HAP-1 (cell line): Measurements from ENCODE around the gene CASP8.

Source experiments
- DNase-seq, 2 experiments: peaks; one replicate each; pipeline ENCODE4 v3.0.0-alpha.2; 2016 to 2020; ENCODE audit warnings: low spot score in 2 of 2
- H3K27me3 ChIP-seq: fragments of 250-450 bp; sonication (Bioruptor Pico); 2 replicates; pipeline ENCODE4 v1.5.1; 2020; ENCODE audit warnings: low read depth, mild to moderate bottlenecking, moderate library complexity
- H3K36me3 ChIP-seq: fragments of 250-450 bp; sonication (Bioruptor Pico); replicated peaks from 2 replicates; pipeline ENCODE4 v1.5.1; 2020; ENCODE audit warnings: mild to moderate bottlenecking
- H3K4me1 ChIP-seq: fragments of 250-450 bp; sonication (Bioruptor Pico); 2 replicates; pipeline ENCODE4 v1.5.1; 2020; ENCODE audit warnings: mild to moderate bottlenecking
- H3K4me3 ChIP-seq: fragments of 250-450 bp; sonication (Bioruptor Pico); 2 replicates; pipeline ENCODE4 v1.5.1; 2020; ENCODE audit warnings: mild to moderate bottlenecking, moderate library complexity
- H3K9me3 ChIP-seq: fragments of 250-450 bp; sonication (Bioruptor Pico); 2 replicates; pipeline ENCODE4 v1.5.1; 2020; ENCODE audit warnings: mild to moderate bottlenecking, moderate library complexity
- in situ Hi-C: fragments of 300-500 bp; cut with MboI; formaldehyde crosslinking; loops from 3 replicates; pipeline ENCODE4 v1.14.3; 2020; ENCODE audit warnings: low sequenced_read_pairs, inconsistent platforms, mixed read lengths

CASP8 gene

DNA sequence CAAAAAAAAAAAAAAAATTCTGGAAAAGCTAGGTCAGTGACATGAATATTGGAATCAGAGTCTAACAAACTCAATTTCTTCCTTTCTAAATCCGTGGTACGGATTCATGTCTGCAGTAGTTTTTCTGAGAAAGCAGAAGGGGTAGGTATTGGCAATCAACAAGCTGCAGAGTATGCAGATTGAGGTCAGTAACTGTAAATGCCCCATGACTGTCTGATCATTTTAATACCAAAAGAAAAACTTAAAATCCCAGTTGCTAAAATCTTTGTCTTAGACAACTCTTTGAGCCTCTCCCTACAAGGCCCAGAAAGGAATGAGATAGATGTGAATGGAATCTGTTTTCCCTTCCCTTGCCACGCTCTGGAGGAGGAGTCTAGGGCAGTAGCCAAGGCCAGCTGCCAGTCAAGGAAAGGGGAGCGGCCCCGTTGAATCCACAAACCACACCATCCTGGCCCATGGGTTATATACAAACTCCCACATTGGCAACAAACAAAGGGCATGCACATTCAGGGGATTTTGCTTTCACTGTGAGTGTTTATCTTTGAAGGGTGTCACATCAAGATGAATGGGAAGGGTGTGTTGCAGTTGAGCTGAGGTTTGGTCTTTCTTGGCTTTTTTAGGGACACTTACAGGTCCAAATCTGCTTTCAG lies 6.1 kb upstream of the CASP8 start:
- peak in 1 of 2 experiments; percentile 63 for DNase-seq
- Histone ChIP-seq H3K4me1 (peaks cover 16% of the 10 kb centered on the region), H3K27me3 (no peaks in the 10 kb centered on the region), H3K36me3 (peaks cover 3% of the 10 kb centered on the region; the same call in 1 of the 2 replicates), H3K4me3 (no peak overlapping the region), H3K9me3 (no peaks in the 10 kb centered on the region)
- in situ Hi-C loops = loop anchor here (25.0 kb wide), 1 partner anchor 933 kb away; no protein-coding TSS in a partner anchor

DNA sequence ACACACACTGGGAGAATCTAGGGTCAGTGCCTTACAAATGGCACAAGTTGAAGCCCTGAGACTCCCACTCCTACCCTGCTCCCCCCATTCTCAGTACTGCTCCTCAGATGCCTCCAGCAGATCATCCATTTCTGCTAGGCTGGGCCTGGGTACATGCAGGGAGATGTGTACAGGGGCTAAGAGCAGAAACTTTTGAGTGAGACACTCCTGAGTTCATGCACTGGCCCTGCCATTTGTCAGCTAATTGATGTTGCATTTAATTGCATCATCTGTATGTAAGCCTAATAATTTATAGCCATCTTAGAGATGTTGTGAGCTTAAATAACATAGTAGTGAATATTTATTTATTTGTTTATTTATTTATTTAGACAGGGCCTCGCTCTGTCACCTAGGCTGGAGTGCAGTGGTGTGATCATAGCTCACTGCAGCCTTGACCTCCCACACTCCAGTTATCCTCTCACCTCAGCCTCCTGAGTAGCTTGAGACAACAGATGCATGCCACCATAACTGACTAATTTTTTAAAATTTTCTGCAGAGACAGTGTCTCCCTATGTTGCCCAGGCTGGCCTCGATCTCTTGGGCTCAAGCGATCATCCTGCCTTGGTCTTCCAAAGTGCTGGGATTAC lies 4.8 kb upstream of the CASP8 start:
- no peaks in the 10 kb centered on the region for H3K27me3 ChIP-seq
- DNase-seq = no peak
- in situ Hi-C loops = loop anchor here (25.0 kb wide), 1 partner anchor 932 kb away; no protein-coding TSS in a partner anchor
- H3K4me1 ChIP-seq = peaks cover 16% of the 10 kb centered on the region
- no peaks in the 10 kb centered on the region for H3K9me3 ChIP-seq
- peaks cover 3% of the 10 kb centered on the region; the same call in 1 of the 2 replicates for H3K36me3 ChIP-seq
- no peak overlapping the region for H3K4me3 ChIP-seq

DNA sequence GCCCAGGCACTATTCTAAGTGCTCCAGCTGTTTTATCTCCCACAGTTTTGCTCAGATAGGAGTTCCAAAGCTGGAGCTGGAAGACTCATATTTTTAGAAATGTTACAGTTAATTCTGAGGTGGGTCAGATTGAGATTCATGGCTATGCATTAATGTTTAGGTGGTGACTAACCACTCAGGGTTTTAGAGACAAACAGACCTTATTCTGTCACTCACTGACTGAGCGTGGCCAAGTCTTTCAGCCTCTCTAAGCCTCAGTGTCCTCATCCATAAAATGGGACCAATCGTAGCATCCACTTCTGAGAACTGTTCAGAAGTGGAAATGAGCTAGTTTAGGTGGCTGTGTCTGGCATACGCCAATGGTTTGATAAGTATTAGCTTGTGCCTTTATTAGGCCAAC lies 4.3 kb upstream of the CASP8 start:
- H3K4me1 ChIP-seq = peaks cover 16% of the 10 kb centered on the region
- in situ Hi-C loops = loop anchor here (25.0 kb wide), 1 partner anchor 931 kb away; no protein-coding TSS in a partner anchor

DNA sequence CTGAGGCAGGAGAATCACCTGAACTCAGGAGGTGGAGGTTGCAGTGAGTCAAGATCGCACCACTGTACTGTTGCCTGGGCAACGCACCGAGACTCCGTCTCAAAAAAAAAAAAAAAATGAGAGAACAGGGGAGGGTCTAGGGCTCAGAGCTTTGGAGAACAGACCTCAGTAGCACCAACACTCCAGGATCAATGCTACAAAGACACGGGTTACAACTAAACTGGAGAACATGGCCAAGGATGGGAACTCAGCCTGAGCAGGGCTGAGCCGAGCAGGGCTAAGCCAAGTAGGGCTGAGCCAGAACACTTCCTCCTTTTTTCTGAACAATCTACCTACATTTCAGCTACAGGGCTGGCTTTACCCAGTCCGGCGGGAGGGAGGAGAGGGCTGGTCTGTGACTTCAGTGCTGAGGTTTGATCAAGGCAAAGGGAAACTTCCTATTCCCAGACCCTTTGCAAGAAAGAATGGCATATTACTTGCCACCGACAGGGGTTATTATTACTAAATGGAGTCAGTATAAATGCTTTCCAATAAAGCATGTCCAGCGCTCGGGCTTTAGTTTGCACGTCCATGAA lies 2.9 kb upstream of the CASP8 start:
- no peak overlapping the region for H3K4me3 ChIP-seq
- in situ Hi-C loops = loop anchor here (25.0 kb wide), 1 partner anchor 930 kb away; no protein-coding TSS in a partner anchor

More for the DNA sequence above, 4.3 kb upstream of the CASP8 start:
- Histone ChIP-seq H3K9me3 (no peaks in the 10 kb centered on the region), H3K27me3 (no peaks in the 10 kb centered on the region), H3K36me3 (no peaks in the 10 kb centered on the region; the same call in 1 of the 2 replicates), H3K4me3 (no peak overlapping the region)
- DNase-seq = no peak

DNA sequence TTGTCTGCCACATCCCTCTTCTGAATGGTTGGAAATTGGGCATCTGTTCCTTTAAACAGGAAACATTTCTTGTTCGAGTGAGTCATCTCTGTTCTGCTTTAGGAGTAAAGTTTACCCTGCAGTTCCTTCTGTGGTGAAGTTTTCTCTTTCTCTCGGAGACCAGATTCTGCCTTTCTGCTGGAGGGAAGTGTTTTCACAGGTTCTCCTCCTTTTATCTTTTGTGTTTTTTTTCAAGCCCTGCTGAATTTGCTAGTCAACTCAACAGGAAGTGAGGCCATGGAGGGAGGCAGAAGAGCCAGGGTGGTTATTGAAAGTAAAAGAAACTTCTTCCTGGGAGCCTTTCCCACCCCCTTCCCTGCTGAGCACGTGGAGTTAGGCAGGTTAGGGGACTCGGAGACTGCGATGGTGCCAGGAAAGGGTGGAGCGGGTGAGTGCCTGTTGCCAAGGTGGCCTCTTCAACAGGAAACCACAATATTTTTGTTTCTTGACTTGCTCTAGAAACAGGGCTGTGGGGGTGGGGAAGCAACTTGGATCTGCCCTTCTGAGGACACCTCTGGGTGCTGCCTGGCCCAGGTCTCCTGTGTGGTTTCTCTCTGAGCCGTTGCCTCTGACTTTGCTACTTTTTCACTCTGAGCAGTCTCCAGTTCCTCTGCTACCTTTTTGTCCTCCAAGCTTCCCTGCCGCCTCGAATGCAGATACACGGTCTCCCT lies 2.2 kb upstream of the CASP8 start:
- in situ Hi-C loops = loop anchor here (25.0 kb wide), 1 partner anchor 929 kb away; no protein-coding TSS in a partner anchor
- Histone ChIP-seq H3K36me3 (no peaks in the 10 kb centered on the region), H3K4me3 (no peak overlapping the region), H3K4me1 (peaks cover 16% of the 10 kb centered on the region), H3K9me3 (no peaks in the 10 kb centered on the region), H3K27me3 (no peaks in the 10 kb centered on the region)
- DNase-seq = peak in 1 of 2 experiments; percentile 18

More for the DNA sequence above, 2.9 kb upstream of the CASP8 start:
- Histone ChIP-seq H3K36me3 (no peaks in the 10 kb centered on the region; the same call in 1 of the 2 replicates), H3K9me3 (no peaks in the 10 kb centered on the region), H3K27me3 (no peaks in the 10 kb centered on the region), H3K4me1 (peaks cover 16% of the 10 kb centered on the region)
- no peak for DNase-seq

DNA sequence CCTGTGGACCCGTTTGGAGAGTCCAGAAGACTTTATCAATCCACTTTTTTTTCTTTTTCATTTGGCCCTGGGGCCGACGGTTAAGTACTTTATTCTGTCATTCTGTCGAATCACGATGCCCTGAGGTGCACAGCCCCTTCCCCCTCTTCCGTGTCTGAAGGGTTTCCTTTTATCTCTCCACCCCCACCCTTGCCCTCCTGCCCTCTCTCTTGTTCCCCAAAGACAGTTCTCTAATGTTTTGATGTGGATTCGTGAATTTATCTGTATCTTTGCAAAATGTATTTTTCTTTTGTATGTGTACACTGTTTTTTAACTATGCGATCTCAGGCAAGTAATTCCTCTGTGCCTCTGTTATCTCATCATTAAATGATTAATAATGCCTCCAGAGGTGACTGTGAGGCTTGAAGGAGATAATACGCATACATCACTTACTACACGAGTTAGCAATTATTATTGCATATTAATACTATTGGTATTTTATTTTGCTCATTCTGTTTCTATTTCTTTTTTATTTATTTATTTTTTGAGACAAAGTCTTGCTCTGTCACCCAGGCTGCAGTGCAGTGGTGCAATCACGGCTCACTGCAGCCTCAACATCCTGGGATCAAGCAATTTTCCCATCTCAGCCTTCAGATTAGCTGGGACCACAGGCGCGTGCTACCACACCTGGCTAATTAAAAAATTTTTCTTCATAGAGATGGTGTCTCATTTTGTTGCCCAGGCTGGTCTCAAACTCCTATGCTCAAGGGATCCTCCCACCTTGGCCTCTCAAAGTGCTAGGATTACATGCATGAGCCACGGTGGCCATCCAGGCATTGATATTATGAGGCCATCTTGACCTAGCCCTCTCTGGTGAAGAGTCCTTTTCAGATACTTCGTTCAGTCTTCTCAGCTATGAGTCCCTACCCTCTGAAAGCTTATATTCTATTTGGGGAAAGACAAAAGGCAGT lies 1.4 kb upstream of the CASP8 start:
- Histone ChIP-seq H3K4me1 (peaks cover 16% of the 10 kb centered on the region), H3K4me3 (no peak overlapping the region), H3K36me3 (no peaks in the 10 kb centered on the region), H3K9me3 (no peaks in the 10 kb centered on the region), H3K27me3 (no peaks in the 10 kb centered on the region)
- in situ Hi-C loops = loop anchor here (25.0 kb wide), 1 partner anchor 928 kb away; no protein-coding TSS in a partner anchor
- no peak for DNase-seq

DNA sequence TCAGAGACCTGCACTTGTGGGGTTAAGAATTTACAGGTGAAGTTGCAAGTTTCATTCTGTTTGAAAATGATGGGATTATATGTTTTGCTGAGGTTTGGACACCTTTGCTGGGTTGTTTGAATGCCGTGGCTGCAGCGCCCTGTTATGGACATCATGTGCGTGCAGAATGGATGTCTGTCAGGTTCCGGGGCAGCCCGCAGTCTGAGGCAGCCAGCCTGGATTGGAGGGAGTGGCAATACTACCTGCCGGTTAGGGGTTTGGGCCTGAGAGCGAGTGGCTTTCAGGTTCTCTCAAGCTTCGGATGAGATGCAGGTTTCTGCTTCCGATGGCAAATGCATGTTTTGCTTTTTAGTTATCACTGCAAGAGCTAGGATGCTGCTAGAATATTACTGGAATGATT lies 1.1 kb downstream of the CASP8 start:
- in situ Hi-C loops = loop anchor here (25.0 kb wide), 1 partner anchor 926 kb away; no protein-coding TSS in a partner anchor
- Histone ChIP-seq H3K4me1 (peaks cover 9% of the 10 kb centered on the region; the same call in 1 of the 2 replicates), H3K4me3 (no peak overlapping the region)

DNA sequence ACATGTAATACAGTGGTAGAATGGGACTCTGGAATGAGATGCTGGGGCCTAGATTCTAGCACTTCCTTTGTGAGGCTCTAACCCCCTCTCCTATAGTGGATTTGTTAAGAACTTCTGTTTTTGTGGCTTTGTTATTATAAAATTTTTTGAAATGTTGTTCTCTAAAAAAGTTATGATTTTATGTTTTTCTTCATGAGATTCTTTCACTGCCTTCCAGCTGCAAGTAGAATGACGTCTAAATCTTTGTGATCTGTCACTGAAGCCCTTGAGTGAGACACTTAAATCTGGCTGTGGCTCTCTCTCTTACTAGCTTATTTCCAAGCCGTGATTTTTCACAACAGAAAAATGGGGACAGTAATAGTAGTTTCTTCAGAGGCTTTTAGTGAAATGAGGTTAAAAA lies 1.6 kb downstream of the CASP8 start:
- Histone ChIP-seq H3K9me3 (no peaks in the 10 kb centered on the region), H3K27me3 (no peaks in the 10 kb centered on the region), H3K4me1 (peaks cover 9% of the 10 kb centered on the region; the same call in 1 of the 2 replicates), H3K4me3 (no peak overlapping the region), H3K36me3 (no peaks in the 10 kb centered on the region)
- no peak for DNase-seq
- in situ Hi-C loops = loop anchor here (25.0 kb wide), 1 partner anchor 925 kb away; no protein-coding TSS in a partner anchor

More for the DNA sequence above, 1.1 kb downstream of the CASP8 start:
- Histone ChIP-seq H3K27me3 (no peaks in the 10 kb centered on the region), H3K36me3 (no peaks in the 10 kb centered on the region), H3K9me3 (no peaks in the 10 kb centered on the region)
- no peak for DNase-seq

DNA sequence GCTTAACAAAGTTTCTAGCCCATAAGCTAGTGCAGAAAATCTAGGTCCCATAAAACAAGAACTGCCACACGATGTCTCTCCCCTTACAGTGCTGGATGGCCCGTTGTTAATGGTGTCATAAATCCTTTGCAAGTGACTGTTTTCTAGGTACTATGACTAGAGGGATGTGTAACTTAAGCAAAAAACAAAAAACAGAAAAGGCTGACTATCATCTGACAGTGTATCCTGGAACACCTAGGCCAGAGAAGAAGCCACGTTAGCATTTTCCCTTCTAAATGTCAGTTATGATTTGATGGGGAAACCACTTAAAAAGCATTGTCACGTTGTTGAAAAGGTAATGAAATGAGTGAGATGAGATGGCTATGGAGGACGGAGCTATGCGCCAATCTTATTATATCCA lies 2.4 kb downstream of the CASP8 start:
- no peak overlapping the region for H3K4me3 ChIP-seq
- in situ Hi-C loops = loop anchor here (25.0 kb wide), 1 partner anchor 925 kb away; no protein-coding TSS in a partner anchor
- no peaks in the 10 kb centered on the region for H3K27me3 ChIP-seq
- peaks cover 7% of the 10 kb centered on the region; the same call in 1 of the 2 replicates for H3K4me1 ChIP-seq
- DNase-seq = no peak
- H3K36me3 ChIP-seq = no peaks in the 10 kb centered on the region
- H3K9me3 ChIP-seq = no peaks in the 10 kb centered on the region

DNA sequence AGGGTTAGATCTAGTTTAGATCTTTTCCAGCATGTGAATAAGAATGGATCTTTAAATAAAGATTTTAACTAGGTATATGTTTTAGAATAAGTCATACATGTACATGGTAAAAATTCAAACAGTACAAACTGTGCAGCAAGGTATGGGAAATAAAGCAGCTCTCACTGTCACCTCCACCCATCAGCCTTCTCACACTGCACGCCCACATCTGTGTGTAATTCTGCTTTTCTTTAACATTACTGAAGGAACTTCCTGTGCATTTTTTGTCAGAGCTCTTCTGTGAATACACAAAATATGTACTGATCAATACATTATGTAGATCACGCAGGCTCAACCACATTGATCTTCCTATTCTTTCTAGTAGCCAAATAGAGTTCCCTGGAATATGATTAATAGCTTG lies 3.4 kb downstream of the CASP8 start:
- DNase-seq = no peak
- no peaks in the 10 kb centered on the region for H3K27me3 ChIP-seq
- no peak overlapping the region for H3K4me3 ChIP-seq
- no peaks in the 10 kb centered on the region for H3K9me3 ChIP-seq
- no peaks in the 10 kb centered on the region for H3K4me1 ChIP-seq
- no peaks in the 10 kb centered on the region for H3K36me3 ChIP-seq
- in situ Hi-C loops = loop anchor here (25.0 kb wide), 1 partner anchor 924 kb away; no protein-coding TSS in a partner anchor

DNA sequence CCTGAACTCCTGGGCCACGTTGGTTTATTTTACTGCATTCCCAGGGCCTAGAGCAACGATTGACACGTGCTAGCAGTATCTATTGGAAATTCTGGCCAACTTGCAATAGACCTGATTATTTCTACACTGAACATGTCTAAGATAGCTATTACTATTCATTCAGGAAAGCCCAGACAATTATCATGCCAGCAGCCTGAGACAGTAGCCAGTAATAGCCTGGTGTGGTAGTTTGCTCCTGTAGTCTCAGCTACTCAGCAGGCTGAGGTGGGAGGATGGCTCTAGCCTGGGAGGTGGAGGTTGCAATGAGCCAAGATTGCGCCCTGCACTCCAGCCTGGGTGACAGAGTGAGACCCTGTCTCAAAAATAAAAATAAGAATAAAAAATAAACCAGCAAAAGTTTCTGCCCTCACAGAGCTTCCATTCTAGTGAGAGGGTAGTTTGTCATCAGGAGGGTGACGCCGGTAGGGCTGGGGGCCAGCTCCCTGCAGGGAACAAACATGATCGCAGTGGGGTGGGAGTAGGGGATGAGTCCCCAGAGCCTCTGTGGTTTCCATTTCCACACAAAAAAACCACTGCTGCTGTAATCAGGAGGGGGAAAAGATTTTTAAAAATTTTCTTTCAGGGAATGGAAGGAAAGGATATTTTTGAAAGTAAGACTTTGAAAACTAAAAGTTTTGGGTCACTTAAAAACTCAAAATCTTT lies 4.3 kb downstream of the CASP8 start:
- Histone ChIP-seq H3K9me3 (no peaks in the 10 kb centered on the region), H3K4me3 (no peak overlapping the region), H3K36me3 (no peaks in the 10 kb centered on the region), H3K4me1 (no peaks in the 10 kb centered on the region), H3K27me3 (no peaks in the 10 kb centered on the region)
- DNase-seq = no peak
- in situ Hi-C loops = loop anchor here (25.0 kb wide), 1 partner anchor 923 kb away; no protein-coding TSS in a partner anchor

DNA sequence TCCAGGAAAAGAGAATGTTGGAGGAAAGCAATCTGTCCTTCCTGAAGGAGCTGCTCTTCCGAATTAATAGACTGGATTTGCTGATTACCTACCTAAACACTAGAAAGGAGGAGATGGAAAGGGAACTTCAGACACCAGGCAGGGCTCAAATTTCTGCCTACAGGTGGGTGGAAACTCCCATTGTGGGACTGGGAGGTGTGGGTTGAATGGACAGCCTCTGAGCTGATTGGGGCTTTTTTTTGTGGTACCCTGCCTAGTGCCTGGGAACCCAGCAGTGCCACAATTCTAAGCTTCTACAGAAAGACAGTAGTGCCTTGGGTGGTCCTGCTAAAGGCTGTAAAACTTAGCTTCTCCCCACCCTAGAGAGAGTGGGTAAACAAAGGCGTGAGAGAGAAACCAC lies 6.3 kb downstream of the CASP8 start:
- H3K4me1 ChIP-seq = no peaks in the 10 kb centered on the region
- no peaks in the 10 kb centered on the region for H3K27me3 ChIP-seq
- no peaks in the 10 kb centered on the region for H3K9me3 ChIP-seq
- no peaks in the 10 kb centered on the region for H3K36me3 ChIP-seq
- H3K4me3 ChIP-seq = no peak overlapping the region
- no peak for DNase-seq
- in situ Hi-C loops = loop anchor here (25.0 kb wide), 1 partner anchor 921 kb away; no protein-coding TSS in a partner anchor
